ENCODE measurements around the gene POC1A.

DNA sequence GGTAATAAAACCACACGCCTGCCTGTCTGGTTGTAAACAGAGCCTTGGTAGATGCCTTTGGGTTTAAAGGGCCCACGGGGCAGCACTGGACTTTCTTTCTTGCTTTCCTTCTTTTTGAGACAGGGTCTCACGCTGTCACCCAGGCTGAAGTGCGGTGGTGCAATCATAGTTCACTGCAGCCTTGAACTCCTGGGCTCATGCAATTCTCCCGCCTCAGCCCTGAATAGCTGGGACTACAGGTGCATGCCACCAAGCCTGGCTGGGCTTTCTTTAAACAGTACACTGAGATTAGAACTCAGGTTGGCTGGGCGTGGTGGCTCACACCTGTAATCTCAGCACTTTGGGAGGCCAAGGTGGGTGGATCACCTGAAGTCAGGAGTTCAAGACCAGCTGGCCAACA lies 42.2 kb downstream of the POC1A start:
- TF ChIP-seq EZH2 (IDR thresholded peaks at IDR 0.05; ENCODE audit: borderline replicate concordance, low read depth, low read length, severe bottlenecking) (no peak), POLR2A (IDR thresholded peaks at IDR 0.05; ENCODE audit: low read depth, low read length) (no peak), GATA2 (IDR thresholded peaks at IDR 0.05; ENCODE audit: insufficient read depth, insufficient read length, low read depth, low read length) (no peak), POLR2AphosphoS5 (IDR thresholded peaks at IDR 0.05; ENCODE audit: insufficient read depth, low read depth, low read length) (no peak), JUN (IDR thresholded peaks at IDR 0.05; ENCODE audit: borderline replicate concordance, insufficient read depth, insufficient read length, low read depth) (no peak), MYC (IDR thresholded peaks at IDR 0.05; ENCODE audit: low read depth, low read length) (no peak)
- TF ChIP-seq, protein P1, sequence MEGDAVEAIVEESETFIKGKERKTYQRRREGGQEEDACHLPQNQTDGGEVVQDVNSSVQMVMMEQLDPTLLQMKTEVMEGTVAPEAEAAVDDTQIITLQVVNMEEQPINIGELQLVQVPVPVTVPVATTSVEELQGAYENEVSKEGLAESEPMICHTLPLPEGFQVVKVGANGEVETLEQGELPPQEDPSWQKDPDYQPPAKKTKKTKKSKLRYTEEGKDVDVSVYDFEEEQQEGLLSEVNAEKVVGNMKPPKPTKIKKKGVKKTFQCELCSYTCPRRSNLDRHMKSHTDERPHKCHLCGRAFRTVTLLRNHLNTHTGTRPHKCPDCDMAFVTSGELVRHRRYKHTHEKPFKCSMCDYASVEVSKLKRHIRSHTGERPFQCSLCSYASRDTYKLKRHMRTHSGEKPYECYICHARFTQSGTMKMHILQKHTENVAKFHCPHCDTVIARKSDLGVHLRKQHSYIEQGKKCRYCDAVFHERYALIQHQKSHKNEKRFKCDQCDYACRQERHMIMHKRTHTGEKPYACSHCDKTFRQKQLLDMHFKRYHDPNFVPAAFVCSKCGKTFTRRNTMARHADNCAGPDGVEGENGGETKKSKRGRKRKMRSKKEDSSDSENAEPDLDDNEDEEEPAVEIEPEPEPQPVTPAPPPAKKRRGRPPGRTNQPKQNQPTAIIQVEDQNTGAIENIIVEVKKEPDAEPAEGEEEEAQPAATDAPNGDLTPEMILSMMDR (IDR thresholded peaks at IDR 0.05; ENCODE audit: extremely low read depth in 1 of 2, insufficient read depth in 1 of 2, low read depth in 1 of 2, low read length in 2 of 2) = no peak
- TF ChIP-seq, protein P2, sequence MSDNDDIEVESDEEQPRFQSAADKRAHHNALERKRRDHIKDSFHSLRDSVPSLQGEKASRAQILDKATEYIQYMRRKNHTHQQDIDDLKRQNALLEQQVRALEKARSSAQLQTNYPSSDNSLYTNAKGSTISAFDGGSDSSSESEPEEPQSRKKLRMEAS (IDR thresholded peaks at IDR 0.05; ENCODE audit: insufficient read depth, insufficient read length) = no peak

Measured in endothelial cell of umbilical vein (primary cell).